Ectodermal cell (in vitro differentiated cells): ENCODE measurements around the gene TCF7L2.

ENCODE experiments used
- H3K27ac ChIP-seq: 2 replicates; pipeline ENCODE4 v1.7.0; 2013; ENCODE audit warnings: mild to moderate bottlenecking, low read depth, low read length; ENCODE audit not compliant: insufficient read depth, poor library complexity, severe bottlenecking
- H3K27me3 ChIP-seq: 2 replicates; pipeline ENCODE4 v1.7.0; 2013; ENCODE audit warnings: mild to moderate bottlenecking, low read length; ENCODE audit not compliant: insufficient read depth, control insufficient read depth, poor library complexity, severe bottlenecking
- H3K36me3 ChIP-seq: one replicate; pipeline ENCODE4 v1.7.0; 2013; ENCODE audit warnings: low read length; ENCODE audit not compliant: control insufficient read depth, insufficient read depth
- H3K4me1 ChIP-seq: one replicate; pipeline ENCODE4 v1.7.0; 2013; ENCODE audit warnings: low read length; ENCODE audit not compliant: control insufficient read depth, insufficient read depth
- H3K4me3 ChIP-seq: 2 replicates; pipeline ENCODE4 v1.7.0; 2013; ENCODE audit warnings: low read depth, low read length, control low read depth; ENCODE audit not compliant: insufficient read depth
- H3K9me3 ChIP-seq: 2 replicates; pipeline ENCODE4 v1.7.0; 2013; ENCODE audit warnings: mild to moderate bottlenecking, low read length, moderate library complexity; ENCODE audit not compliant: control insufficient read depth
- WGBS, 2 experiments: methylation state at CpG; one replicate each; pipeline ENCODE4 v1.1.7; 2013; ENCODE audit warnings: missing lambda C conversion rate in 2 of 2; 5-methylcytosine and 5-hydroxymethylcytosine counted together

Gene TCF7L2

GRCh38 chr10:113139699-113140098 is 189.7 kb downstream of the TCF7L2 start:
- 63 to 89% methylated on average over 1 to 2 of the region's 2 CpGs for WGBS, 2 experiments
- H3K9me3 ChIP-seq = no peaks in the 10 kb centered on the region
- no peak overlapping the region for H3K27ac ChIP-seq
- H3K36me3 ChIP-seq = peaks cover 3% of the 10 kb centered on the region
- no peak overlapping the region for H3K4me3 ChIP-seq
- peaks cover 19% of the 10 kb centered on the region for H3K4me1 ChIP-seq
- no peaks in the 10 kb centered on the region for H3K27me3 ChIP-seq

- H3K36me3 ChIP-seq = peaks cover 3% of the 10 kb centered on the region
- peaks cover 12% of the 10 kb centered on the region for H3K4me1 ChIP-seq
- 83 to 87% methylated on average over 9 of the region's 10 CpGs for WGBS, 2 experiments
- H3K27ac ChIP-seq = no peak overlapping the region
- no peaks in the 10 kb centered on the region for H3K27me3 ChIP-seq
- H3K4me3 ChIP-seq = no peak overlapping the region
- H3K9me3 ChIP-seq = no peaks in the 10 kb centered on the region
Measured at GRCh38 chr10:113140143-113141011, 190.3 kb downstream of the TCF7L2 start.

- WGBS, 2 experiments = 93% methylated on average over 22 of the region's 22 CpGs
- no peak overlapping the region for H3K27ac ChIP-seq
- H3K27me3 ChIP-seq = no peaks in the 10 kb centered on the region
- peaks cover 6% of the 10 kb centered on the region for H3K4me1 ChIP-seq
- H3K36me3 ChIP-seq = peaks cover 11% of the 10 kb centered on the region
- H3K4me3 ChIP-seq = no peak overlapping the region
- H3K9me3 ChIP-seq = no peaks in the 10 kb centered on the region
Measured at GRCh38 chr10:113142601-113143362, 192.7 kb downstream of the TCF7L2 start.

GRCh38 chr10:113144576-113144975 is 194.5 kb downstream of the TCF7L2 start:
- Histone ChIP-seq H3K27ac (no peak overlapping the region), H3K36me3 (peaks cover 11% of the 10 kb centered on the region), H3K27me3 (no peaks in the 10 kb centered on the region), H3K9me3 (no peaks in the 10 kb centered on the region), H3K4me3 (no peak overlapping the region), H3K4me1 (peaks cover 6% of the 10 kb centered on the region)
- WGBS, 2 experiments = 91 to 97% methylated on average over 4 to 5 of the region's 5 CpGs

GRCh38 chr10:113148071-113148825 is 198.2 kb downstream of the TCF7L2 start:
- H3K27me3 ChIP-seq = no peaks in the 10 kb centered on the region
- no peaks in the 10 kb centered on the region for H3K9me3 ChIP-seq
- H3K4me3 ChIP-seq = no peak overlapping the region
- H3K4me1 ChIP-seq = no peaks in the 10 kb centered on the region
- H3K36me3 ChIP-seq = peaks cover 32% of the 10 kb centered on the region
- 96 to 97% methylated on average over 11 of the region's 11 CpGs for WGBS, 2 experiments
- H3K27ac ChIP-seq = no peak overlapping the region

- peaks cover 32% of the 10 kb centered on the region for H3K36me3 ChIP-seq
Measured at GRCh38 chr10:113148901-113149300, 198.9 kb downstream of the TCF7L2 start.

GRCh38 chr10:113149626-113150025 is 199.6 kb downstream of the TCF7L2 start:
- Histone ChIP-seq H3K4me3 (no peak overlapping the region), H3K27me3 (no peaks in the 10 kb centered on the region), H3K9me3 (no peaks in the 10 kb centered on the region), H3K4me1 (no peaks in the 10 kb centered on the region), H3K27ac (no peak overlapping the region), H3K36me3 (peaks cover 29% of the 10 kb centered on the region)
- whole genome bisulfite sequencing, 2 experiments = 94 to 99% methylated on average over 3 of the region's 3 CpGs

More at GRCh38 chr10:113148901-113149300, 198.9 kb downstream of the TCF7L2 start:
- no peaks in the 10 kb centered on the region for H3K9me3 ChIP-seq
- no peaks in the 10 kb centered on the region for H3K4me1 ChIP-seq
- 93 to 95% methylated on average over 4 of the region's 4 CpGs for WGBS, 2 experiments
- no peaks in the 10 kb centered on the region for H3K27me3 ChIP-seq
- H3K27ac ChIP-seq = no peak overlapping the region
- H3K4me3 ChIP-seq = no peak overlapping the region

GRCh38 chr10:113151190-113151666 is 201.2 kb downstream of the TCF7L2 start:
- Histone ChIP-seq H3K4me1 (no peaks in the 10 kb centered on the region), H3K27me3 (no peaks in the 10 kb centered on the region), H3K9me3 (no peaks in the 10 kb centered on the region), H3K27ac (no peak overlapping the region), H3K36me3 (peaks cover 31% of the 10 kb centered on the region), H3K4me3 (no peak overlapping the region)
- WGBS, 2 experiments = 96 to 99% methylated on average over 6 of the region's 6 CpGs

GRCh38 chr10:113153493-113154102 is 203.6 kb downstream of the TCF7L2 start:
- H3K4me1 ChIP-seq = no peaks in the 10 kb centered on the region
- no peaks in the 10 kb centered on the region for H3K27me3 ChIP-seq
- WGBS, 2 experiments = 96% methylated on average over 17 of the region's 17 CpGs
- H3K4me3 ChIP-seq = no peak overlapping the region
- no peaks in the 10 kb centered on the region for H3K9me3 ChIP-seq
- H3K27ac ChIP-seq = no peak overlapping the region
- H3K36me3 ChIP-seq = peaks cover 31% of the 10 kb centered on the region
